ENCODE results near the gene RBM47. TPM values are rescaled to one million over a fixed set of nuclear protein-coding genes. Genes with fewer than 3 reads are reported as not detected.

RBM47 gene
- total and polyA plus RNA-seq, 12 donors: 0.41 to 14.0 (median 2.1) TPM

GRCh38 chr4:40403081-40403480 is 226.6 kb downstream of the RBM47 start:
- DNase-seq (no peak), ATAC-seq (no peak)
- Histone ChIP-seq H3K36me3 (no peaks in the 10 kb centered on the region), H3K27ac (no peak overlapping the region), H3K27me3 (peaks cover 0 to 4% (median 0%) of the 10 kb centered on the region in 7 donors), H3K4me3 (no peak overlapping the region), H3K4me1 (no peaks in the 10 kb centered on the region), H3K9me3 (peaks cover 0 to 12% (median 0%) of the 10 kb centered on the region in 11 donors)
- intact Hi-C loops (cut with DNase I): no loop called here
- 82 to 86% methylated on average over 5 of the region's 5 CpGs for WGBS, 2 donors
- TF ChIP-seq CTCF (IDR thresholded peaks at IDR 0.05): no peak

GRCh38 chr4:40402556-40402955 is 227.1 kb downstream of the RBM47 start:
- no peak for TF ChIP-seq CTCF (IDR thresholded peaks at IDR 0.05)
- Histone ChIP-seq H3K9me3 (peaks cover 0 to 12% (median 0%) of the 10 kb centered on the region in 11 donors), H3K4me1 (no peaks in the 10 kb centered on the region), H3K27ac (no peak overlapping the region), H3K27me3 (peaks cover 0 to 4% (median 0%) of the 10 kb centered on the region in 7 donors), H3K36me3 (no peaks in the 10 kb centered on the region), H3K4me3 (no peak overlapping the region)
- intact Hi-C loops (cut with DNase I): no loop called here
- ATAC-seq (no peak), DNase-seq (no peak)
- WGBS, 2 donors: 83 to 88% methylated on average over 1 of the region's 1 CpG

- DNase-seq (no peak), ATAC-seq (peak in 1 of 8 donors; percentile 38)
- Histone ChIP-seq H3K27me3 (no peaks in the 10 kb centered on the region), H3K27ac (no peak overlapping the region), H3K36me3 (no peaks in the 10 kb centered on the region), H3K4me1 (peaks cover 0 to 4% (median under 1%) of the 10 kb centered on the region in 9 donors), H3K9me3 (peaks cover 0 to 5% (median 0%) of the 10 kb centered on the region in 11 donors), H3K4me3 (no peak overlapping the region)
- 50 to 54% methylated on average over 8 of the region's 8 CpGs for WGBS, 2 donors
- no peak for TF ChIP-seq CTCF (IDR thresholded peaks at IDR 0.05)
- intact Hi-C loops (cut with DNase I): no loop called here
Measured at GRCh38 chr4:40401631-40402030, 228.0 kb downstream of the RBM47 start.

- Histone ChIP-seq H3K36me3 (no peaks in the 10 kb centered on the region), H3K4me3 (no peak overlapping the region), H3K4me1 (peaks cover 0 to 10% (median 4%) of the 10 kb centered on the region in 9 donors), H3K9me3 (no peaks in the 10 kb centered on the region), H3K27me3 (no peaks in the 10 kb centered on the region), H3K27ac (no peak overlapping the region)
- ATAC-seq (no peak), DNase-seq (no peak)
- no peak for TF ChIP-seq CTCF (IDR thresholded peaks at IDR 0.05)
- WGBS, 2 donors: 95 to 96% methylated on average over 6 of the region's 6 CpGs
- intact Hi-C loops (cut with DNase I): no loop called here
Measured at GRCh38 chr4:40401096-40401495, 228.6 kb downstream of the RBM47 start.
